Neural progenitor cell (in vitro differentiated cells): ENCODE measurements around the gene ZNF292. TPM values are rescaled to one million over a fixed set of nuclear protein-coding genes. Genes with fewer than 3 reads are reported as not detected.

Experiments used
- DNase-seq: peaks from one replicate; pipeline ENCODE4 v3.0.0-alpha.2; 2016; ENCODE audit warnings: low spot score
- H2AFZ ChIP-seq: fragments of 200-600 bp; sonication (generic); replicated peaks from 2 replicates; pipeline ENCODE4 v1.6.1; 2016; ENCODE audit warnings: antibody characterized with exemption
- H3F3A ChIP-seq: fragments of 200-600 bp; sonication (generic); 2 replicates; pipeline ENCODE4 v1.6.1; 2016; ENCODE audit warnings: antibody characterized with exemption, low read depth
- H3K27ac ChIP-seq: fragments of 200-600 bp; sonication (generic); 2 replicates; pipeline ENCODE4 v1.5.1; 2016; ENCODE audit warnings: mild to moderate bottlenecking
- H3K27me3 ChIP-seq: fragments of 200-600 bp; sonication (generic); 2 replicates; pipeline ENCODE4 v1.6.1; 2016; ENCODE audit warnings: mild to moderate bottlenecking, moderate library complexity
- H3K36me3 ChIP-seq: fragments of 200-600 bp; sonication (generic); 2 replicates; pipeline ENCODE4 v1.5.1; 2016
- H3K4me1 ChIP-seq: fragments of 200-600 bp; sonication (generic); 2 replicates; pipeline ENCODE4 v1.6.1; 2016; ENCODE audit warnings: mixed run types
- H3K4me2 ChIP-seq: fragments of 200-600 bp; sonication (generic); 2 replicates; pipeline ENCODE4 v1.6.1; 2016
- H3K4me3 ChIP-seq: fragments of 200-600 bp; sonication (generic); 2 replicates; pipeline ENCODE4 v1.5.1; 2016
- H3K79me2 ChIP-seq: fragments of 200-600 bp; sonication (generic); 2 replicates; pipeline ENCODE4 v1.6.1; 2016; ENCODE audit warnings: low read depth
- H3K9ac ChIP-seq: fragments of 200-600 bp; sonication (generic); 2 replicates; pipeline ENCODE4 v1.6.1; 2016
- H3K9me3 ChIP-seq: fragments of 200-600 bp; sonication (generic); 2 replicates; pipeline ENCODE4 v1.5.1; 2016; ENCODE audit warnings: low read depth
- H4K20me1 ChIP-seq: fragments of 200-600 bp; sonication (generic); 2 replicates; pipeline ENCODE4 v1.6.1; 2016; ENCODE audit warnings: low read depth
- H3K27ac Mint-ChIP-seq: 3 replicates; pipeline ENCODE4 v1.8.0; 2021; ENCODE audit warnings: mixed read lengths
- H3K27me3 Mint-ChIP-seq: 2 replicates; pipeline ENCODE4 v1.8.0; 2022; ENCODE audit warnings: low read depth, mild to moderate bottlenecking, inconsistent platforms, moderate library complexity, mixed read lengths; ENCODE audit not compliant: insufficient read depth
- H3K36me3 Mint-ChIP-seq: 3 replicates; pipeline ENCODE4 v1.8.0; 2021; ENCODE audit warnings: mixed read lengths
- H3K4me1 Mint-ChIP-seq: 3 replicates; pipeline ENCODE4 v1.8.0; 2021; ENCODE audit warnings: mixed read lengths
- H3K4me3 Mint-ChIP-seq: 3 replicates; pipeline ENCODE4 v1.8.0; 2021; ENCODE audit warnings: mild to moderate bottlenecking, moderate library complexity, mixed read lengths
- H3K9me3 Mint-ChIP-seq: 3 replicates; pipeline ENCODE4 v1.8.0; 2020; ENCODE audit warnings: mixed read lengths
- CTCF ChIP-seq: fragments of 200-600 bp; sonication (generic); IDR thresholded peaks from 2 replicates; pipeline ENCODE4 v1.5.1; 2017; ENCODE audit warnings: antibody characterized with exemption, mild to moderate bottlenecking
- EZH2 ChIP-seq: fragments of 200-600 bp; sonication (generic); IDR thresholded peaks from 2 replicates; pipeline ENCODE4 v1.6.1; 2017; ENCODE audit warnings: antibody characterized with exemption, mild to moderate bottlenecking, moderate library complexity
- EZH2phosphoT487 ChIP-seq: fragments of 200-600 bp; sonication (generic); IDR thresholded peaks from 2 replicates; pipeline ENCODE4 v1.6.1; 2017; ENCODE audit warnings: antibody characterized with exemption
- total RNA-seq: library from RNA; depleted of rRNA; stranded (reverse); fragments of >200 nt; gene quantifications from 2 replicates; pipeline ENCODE4 v1.2.3, GENCODE V29; 2015; ENCODE audit warnings: low replicate concordance

The ZNF292 gene
- total RNA-seq, 1 donor from 2014 or later: 66.8 TPM

- Mint-ChIP-seq H3K4me1 (peaks cover 6% of the 10 kb centered on the region), H3K27ac (no peak overlapping the region), H3K36me3 (peaks cover 38% of the 10 kb centered on the region), H3K9me3 (no peaks in the 10 kb centered on the region), H3K27me3 (no peaks in the 10 kb centered on the region), H3K4me3 (no peak overlapping the region)
- H3K4me1 ChIP-seq: peaks cover 33% of the 10 kb centered on the region
- H3K4me2 ChIP-seq: no peak overlapping the region
- DNase-seq: no peak
- peaks cover 100% of the 10 kb centered on the region for H3K79me2 ChIP-seq
- no peaks in the 10 kb centered on the region for H3K36me3 ChIP-seq
- peaks cover 100% of the 10 kb centered on the region for H4K20me1 ChIP-seq
- no peak overlapping the region for H3K9ac ChIP-seq
- H2AFZ ChIP-seq: no peak overlapping the region
- no peaks in the 10 kb centered on the region for H3K27me3 ChIP-seq
- no peaks in the 10 kb centered on the region for H3F3A ChIP-seq
- H3K4me3 ChIP-seq: no peak overlapping the region
- no peaks in the 10 kb centered on the region for H3K9me3 ChIP-seq
- no peak overlapping the region for H3K27ac ChIP-seq
- TF ChIP-seq EZH2 (no peak), EZH2phosphoT487 (no peak), CTCF (no peak)
These were observed 48.2 kb downstream of the ZNF292 start for GRCh38 chr6:87203448-87204023.

- peaks cover 42% of the 10 kb centered on the region for H3F3A ChIP-seq
- no peak for DNase-seq
- H3K27ac ChIP-seq: peak overlapping the region; percentile 69
- no peaks in the 10 kb centered on the region for H3K9me3 ChIP-seq
- peaks cover 65% of the 10 kb centered on the region for H3K4me1 ChIP-seq
- no peaks in the 10 kb centered on the region for H3K36me3 ChIP-seq
- Mint-ChIP-seq H3K27ac (no peak overlapping the region), H3K27me3 (no peaks in the 10 kb centered on the region), H3K4me1 (peaks cover 9% of the 10 kb centered on the region), H3K4me3 (no peak overlapping the region), H3K36me3 (peaks cover 35% of the 10 kb centered on the region), H3K9me3 (no peaks in the 10 kb centered on the region)
- H3K4me2 ChIP-seq: peak overlapping the region; percentile 63
- no peak overlapping the region for H2AFZ ChIP-seq
- peak overlapping the region; percentile 9 for H3K9ac ChIP-seq
- TF ChIP-seq EZH2phosphoT487 (no peak), CTCF (no peak), EZH2 (no peak)
- H3K4me3 ChIP-seq: no peak overlapping the region
- H3K79me2 ChIP-seq: peaks cover 100% of the 10 kb centered on the region
- peaks cover 100% of the 10 kb centered on the region for H4K20me1 ChIP-seq
- H3K27me3 ChIP-seq: no peaks in the 10 kb centered on the region
These were observed 54.4 kb downstream of the ZNF292 start for GRCh38 chr6:87209812-87210211.

GRCh38 chr6:87210979-87211378 is 55.6 kb downstream of the ZNF292 start:
- Mint-ChIP-seq H3K9me3 (no peaks in the 10 kb centered on the region), H3K4me1 (peaks cover 9% of the 10 kb centered on the region), H3K27me3 (no peaks in the 10 kb centered on the region), H3K27ac (no peak overlapping the region), H3K36me3 (peaks cover 35% of the 10 kb centered on the region), H3K4me3 (no peak overlapping the region)
- H3K36me3 ChIP-seq: no peaks in the 10 kb centered on the region
- H4K20me1 ChIP-seq: peaks cover 100% of the 10 kb centered on the region
- H3K27me3 ChIP-seq: no peaks in the 10 kb centered on the region
- H3K27ac ChIP-seq: peak overlapping the region; percentile 38
- peaks cover 100% of the 10 kb centered on the region for H3K79me2 ChIP-seq
- H3K9me3 ChIP-seq: no peaks in the 10 kb centered on the region
- H2AFZ ChIP-seq: no peak overlapping the region
- no peak for DNase-seq
- peak overlapping the region; percentile 35 for H3K4me2 ChIP-seq
- peaks cover 60% of the 10 kb centered on the region for H3K4me1 ChIP-seq
- TF ChIP-seq EZH2 (no peak), CTCF (no peak), EZH2phosphoT487 (no peak)
- H3F3A ChIP-seq: peaks cover 42% of the 10 kb centered on the region
- H3K9ac ChIP-seq: no peak overlapping the region
- no peak overlapping the region for H3K4me3 ChIP-seq
